GM12873 (cell line): Measurements from ENCODE around the gene IGSF9B.

ENCODE experiments used
- TF ChIP-seq, protein P1 (sequence below): IDR thresholded peaks from 2 replicates; pipeline ENCODE4 v1.5.1; 2012; ENCODE audit warnings: low read depth, mild to moderate bottlenecking, moderate library complexity, low read length, control low read depth; ENCODE audit not compliant: insufficient read depth; ENCODE audit errors: missing control alignments

IGSF9B gene

DNA sequence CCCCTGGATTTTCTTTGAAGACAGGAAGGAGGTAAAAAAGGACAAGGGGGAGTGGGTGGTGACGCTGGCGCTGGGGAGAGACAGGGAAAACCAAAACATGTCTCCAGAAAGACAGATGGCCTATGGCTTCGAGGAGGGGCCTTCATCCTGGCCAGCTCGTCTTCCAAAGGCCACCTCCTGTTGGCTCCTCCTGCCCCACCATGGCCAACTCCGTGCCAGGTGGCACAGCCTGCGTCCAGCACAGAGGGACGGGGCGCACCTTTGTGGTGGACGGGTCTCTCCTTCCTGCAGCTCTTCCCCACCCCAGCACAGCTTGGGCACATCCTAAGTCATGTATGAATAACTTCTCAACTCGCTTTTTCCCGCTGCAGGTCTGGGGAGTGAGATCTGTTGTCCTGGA is 22.7 kb downstream of the IGSF9B start:
- TF ChIP-seq, protein P1, sequence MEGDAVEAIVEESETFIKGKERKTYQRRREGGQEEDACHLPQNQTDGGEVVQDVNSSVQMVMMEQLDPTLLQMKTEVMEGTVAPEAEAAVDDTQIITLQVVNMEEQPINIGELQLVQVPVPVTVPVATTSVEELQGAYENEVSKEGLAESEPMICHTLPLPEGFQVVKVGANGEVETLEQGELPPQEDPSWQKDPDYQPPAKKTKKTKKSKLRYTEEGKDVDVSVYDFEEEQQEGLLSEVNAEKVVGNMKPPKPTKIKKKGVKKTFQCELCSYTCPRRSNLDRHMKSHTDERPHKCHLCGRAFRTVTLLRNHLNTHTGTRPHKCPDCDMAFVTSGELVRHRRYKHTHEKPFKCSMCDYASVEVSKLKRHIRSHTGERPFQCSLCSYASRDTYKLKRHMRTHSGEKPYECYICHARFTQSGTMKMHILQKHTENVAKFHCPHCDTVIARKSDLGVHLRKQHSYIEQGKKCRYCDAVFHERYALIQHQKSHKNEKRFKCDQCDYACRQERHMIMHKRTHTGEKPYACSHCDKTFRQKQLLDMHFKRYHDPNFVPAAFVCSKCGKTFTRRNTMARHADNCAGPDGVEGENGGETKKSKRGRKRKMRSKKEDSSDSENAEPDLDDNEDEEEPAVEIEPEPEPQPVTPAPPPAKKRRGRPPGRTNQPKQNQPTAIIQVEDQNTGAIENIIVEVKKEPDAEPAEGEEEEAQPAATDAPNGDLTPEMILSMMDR: no peak

GRCh38 chr11:133931449-133932060 is 25.2 kb downstream of the IGSF9B start:
- TF ChIP-seq, protein P1: no peak

GRCh38 chr11:133930767-133931448 is 25.9 kb downstream of the IGSF9B start:
- TF ChIP-seq, protein P1: peak; percentile 24

GRCh38 chr11:133930053-133930766 is 26.6 kb downstream of the IGSF9B start:
- TF ChIP-seq, protein P1: no peak

DNA sequence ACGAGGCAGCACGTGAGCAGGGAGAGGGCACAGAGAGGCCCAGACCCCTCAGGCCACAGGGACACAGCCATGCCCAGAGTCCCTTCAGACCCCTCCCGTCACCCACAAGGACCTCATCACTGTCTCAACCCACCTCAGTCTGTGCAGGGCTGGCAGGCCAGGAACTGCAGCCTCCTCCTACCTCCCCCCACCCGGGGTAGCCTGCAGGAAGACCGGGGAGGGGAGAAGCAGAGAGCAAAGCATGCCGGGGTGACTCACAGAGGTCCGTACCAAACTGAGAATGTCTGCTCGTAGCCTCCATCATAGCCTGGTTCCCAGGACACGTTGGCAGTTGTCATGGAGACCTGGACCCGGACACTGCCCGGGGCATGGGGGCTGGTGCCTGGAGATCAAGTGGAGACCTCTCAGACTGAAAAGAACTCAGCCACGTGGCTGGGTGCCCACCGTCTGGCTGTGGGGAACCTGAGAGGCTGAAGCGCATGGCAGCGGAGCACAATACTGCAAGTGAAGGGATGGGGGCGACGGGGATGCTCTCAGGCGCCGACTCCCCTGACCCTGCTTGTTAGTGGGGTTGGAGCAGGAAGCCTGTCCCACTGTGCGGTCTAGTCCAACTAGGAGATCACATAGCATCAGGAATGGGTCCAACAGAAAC is 27.2 kb downstream of the IGSF9B start:
- TF ChIP-seq, protein P1: no peak

DNA sequence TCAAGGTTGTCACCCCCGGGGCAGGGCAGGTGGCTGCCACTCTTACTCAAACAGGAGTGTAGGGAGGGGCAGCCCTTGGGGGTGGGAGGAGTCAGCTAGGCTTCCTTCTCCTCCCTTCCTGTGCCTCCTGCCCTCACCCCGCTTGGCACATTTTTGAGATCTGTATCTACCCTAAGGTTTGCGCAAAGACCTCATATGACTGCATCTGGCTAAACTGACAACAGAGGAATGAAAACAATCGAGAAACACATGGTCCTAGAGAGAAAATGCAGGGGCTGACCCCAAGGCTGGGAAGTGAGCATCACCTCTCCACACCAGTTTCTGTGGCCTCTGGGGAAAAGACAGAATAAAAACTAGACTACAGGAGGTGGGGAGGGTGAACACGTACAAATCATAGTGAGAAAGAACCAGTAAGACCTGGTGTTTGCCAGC is 28.1 kb downstream of the IGSF9B start:
- TF ChIP-seq, protein P1: no peak
